ENCODE results near the gene PEX11G.

The PEX11G gene

DNA sequence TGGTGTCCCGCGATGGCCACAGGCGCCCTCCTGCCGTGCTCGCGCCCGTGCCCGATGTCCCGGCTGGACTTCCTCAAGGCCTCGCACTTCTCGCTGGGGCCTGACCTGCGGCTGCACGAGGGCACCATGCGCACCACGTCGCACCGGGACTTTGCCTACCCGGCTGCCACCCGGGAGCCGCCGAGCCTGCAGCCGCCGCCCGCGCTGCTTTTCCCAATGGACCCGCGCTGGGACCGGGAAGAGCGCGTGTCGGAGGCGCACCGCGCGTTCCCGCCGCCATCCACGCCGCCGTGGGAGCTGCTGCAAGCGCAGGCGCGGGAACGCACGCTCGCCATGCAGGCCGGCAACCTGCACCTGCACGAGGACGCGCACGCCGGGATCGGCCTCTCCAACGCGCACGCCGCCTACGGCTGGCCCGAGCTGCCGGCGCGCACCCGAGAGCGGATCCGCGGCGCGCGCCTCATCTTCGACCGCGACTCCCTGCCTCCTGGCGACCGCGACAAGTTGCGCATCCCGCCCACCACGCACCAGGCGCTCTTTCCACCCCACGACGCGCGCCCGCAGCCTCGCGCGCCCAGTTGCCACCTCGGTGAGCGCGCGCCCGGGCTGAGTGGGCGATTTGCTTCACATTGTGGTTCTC is 12.1 kb upstream of the PEX11G start:
- in situ Hi-C loops (cut with HindIII; ENCODE audit: low sequenced_read_pairs), result no loop called here

DNA sequence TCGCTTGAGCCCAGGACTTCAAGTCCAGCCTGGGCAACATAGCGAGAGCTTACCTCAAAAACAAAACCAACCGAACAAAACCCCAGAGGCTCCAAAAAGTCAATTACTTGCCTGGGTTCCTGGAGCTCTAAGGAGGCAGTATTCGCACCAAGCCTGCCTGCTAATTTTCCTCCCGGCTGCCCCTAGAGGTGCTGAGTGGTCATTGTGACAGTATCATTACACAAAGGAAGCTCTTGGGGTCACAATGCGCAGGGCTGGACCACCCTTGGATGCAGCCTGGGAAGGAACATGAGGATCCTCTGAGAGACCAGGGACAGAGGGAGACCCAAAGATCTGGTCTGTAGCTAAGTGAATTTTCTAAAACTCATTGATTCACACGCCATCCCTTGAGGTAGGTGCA is 8.5 kb upstream of the PEX11G start:
- in situ Hi-C loops (cut with HindIII; ENCODE audit: low sequenced_read_pairs), result no loop called here

DNA sequence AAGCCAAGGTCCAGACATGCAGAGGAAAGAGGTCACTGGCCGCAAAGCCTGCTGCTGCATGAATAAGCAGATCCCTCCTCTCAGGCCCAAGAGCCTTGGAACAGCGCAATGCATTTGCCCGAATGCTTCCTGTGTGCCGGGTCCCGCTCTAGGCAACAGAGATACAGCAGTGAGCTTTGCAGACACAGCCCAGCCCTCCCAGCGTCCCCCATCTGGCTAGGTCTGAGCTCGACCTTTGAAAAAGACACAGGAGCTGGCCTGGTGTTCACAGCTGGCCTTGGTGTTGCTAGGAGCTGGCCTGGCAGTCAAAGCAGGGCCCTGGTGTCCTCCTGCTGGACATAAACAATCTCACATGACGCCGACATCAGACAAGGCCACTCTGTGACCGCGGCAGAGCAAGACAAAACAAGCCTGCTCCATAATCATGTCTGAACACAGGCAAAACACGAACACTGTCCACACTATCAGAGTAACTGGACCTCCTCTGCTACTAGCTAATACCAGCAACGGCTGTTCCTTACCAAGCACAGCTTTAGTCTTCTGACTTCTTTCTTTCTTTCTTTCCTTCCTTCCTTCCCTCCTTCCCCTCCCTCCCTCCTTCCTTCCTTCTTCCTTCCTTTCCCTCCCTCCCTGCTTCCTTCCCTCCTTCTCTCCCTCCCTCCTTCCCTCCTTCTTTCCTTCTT is 5.7 kb upstream of the PEX11G start:
- in situ Hi-C loops (cut with HindIII; ENCODE audit: low sequenced_read_pairs), result no loop called here

DNA sequence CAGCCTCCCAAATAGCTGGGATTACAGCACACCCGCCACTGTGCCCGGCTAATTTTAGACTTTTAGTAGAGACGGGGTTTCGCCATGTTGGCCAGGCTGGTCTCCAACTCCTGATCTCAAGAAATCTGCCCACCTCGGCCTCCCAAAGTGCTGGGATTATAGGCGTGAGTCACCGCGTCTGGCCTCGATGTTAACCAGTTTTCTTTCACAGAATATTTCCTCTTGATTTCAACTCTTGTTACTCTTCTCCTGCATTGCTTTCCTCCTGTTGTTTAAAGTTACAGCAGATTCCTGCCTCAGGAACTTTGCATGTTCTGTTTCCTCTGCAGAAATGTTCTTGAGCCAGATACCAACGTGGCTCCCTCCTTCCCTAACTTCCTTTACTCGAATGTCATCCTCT is 3.7 kb upstream of the PEX11G start:
- in situ Hi-C loops (cut with HindIII; ENCODE audit: low sequenced_read_pairs), result no loop called here

DNA sequence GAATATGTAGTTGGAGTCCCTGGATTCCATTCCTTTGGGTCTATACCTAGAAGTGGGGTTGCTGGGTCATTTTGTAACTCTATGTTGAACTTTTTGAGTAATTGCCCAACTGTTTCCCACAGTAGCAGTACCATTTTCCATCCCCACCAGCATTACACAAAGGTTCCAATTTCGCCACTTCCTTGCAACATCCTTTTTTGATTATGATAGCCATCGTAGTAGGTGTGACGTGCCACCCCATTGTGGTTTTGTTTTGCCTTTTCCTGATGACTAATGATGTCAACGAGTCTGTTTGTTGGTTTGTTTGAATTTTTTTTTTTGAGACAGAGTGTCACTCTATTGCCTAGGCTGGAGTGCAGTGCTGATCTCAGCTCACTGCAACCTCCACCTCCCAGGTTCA is 3.3 kb upstream of the PEX11G start:
- in situ Hi-C loops (cut with HindIII; ENCODE audit: low sequenced_read_pairs), result no loop called here

DNA sequence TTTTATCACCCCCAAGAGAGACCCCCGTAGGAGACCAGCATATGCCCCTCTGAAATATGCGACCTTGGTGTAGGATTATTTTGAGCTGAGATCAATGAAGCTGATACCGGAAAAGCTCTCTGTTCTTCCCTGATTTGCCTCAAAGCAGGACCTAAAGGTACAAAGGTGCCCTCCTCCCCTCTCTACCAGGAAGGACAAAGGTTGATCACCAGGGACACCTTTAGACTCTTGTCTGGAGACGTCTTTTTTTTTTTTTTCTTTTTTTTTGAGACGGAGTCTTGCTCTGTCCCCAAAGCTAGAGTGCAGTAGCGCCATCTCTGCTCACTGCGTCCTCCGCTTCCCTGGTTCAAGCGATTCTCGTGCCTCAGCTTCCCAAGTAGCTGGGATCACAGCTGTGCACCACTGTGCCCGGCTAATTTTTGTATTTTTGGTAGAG is 792 bp upstream of the PEX11G start:
- in situ Hi-C loops (cut with HindIII; ENCODE audit: low sequenced_read_pairs), result no loop called here

DNA sequence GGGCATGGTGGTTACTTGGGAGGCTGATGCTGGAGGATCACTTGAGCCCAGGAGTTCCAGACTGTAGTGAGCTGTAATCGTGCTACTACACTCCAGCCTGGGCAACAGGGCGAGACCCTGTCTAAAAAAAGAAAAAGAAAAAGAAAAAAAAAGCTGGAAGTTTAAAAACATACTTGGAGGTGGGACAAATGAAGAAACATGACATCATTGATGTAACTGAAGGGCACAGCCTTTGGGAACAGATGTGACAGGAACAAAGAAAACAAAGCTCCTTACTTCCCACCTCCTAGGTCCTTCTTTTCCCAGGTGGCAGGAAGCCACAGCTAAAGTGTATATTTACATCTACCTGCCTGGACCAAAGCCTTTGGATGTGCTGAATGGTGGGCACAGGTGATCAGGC is 1.9 kb downstream of the PEX11G start:
- in situ Hi-C loops (cut with HindIII; ENCODE audit: low sequenced_read_pairs), result no loop called here

DNA sequence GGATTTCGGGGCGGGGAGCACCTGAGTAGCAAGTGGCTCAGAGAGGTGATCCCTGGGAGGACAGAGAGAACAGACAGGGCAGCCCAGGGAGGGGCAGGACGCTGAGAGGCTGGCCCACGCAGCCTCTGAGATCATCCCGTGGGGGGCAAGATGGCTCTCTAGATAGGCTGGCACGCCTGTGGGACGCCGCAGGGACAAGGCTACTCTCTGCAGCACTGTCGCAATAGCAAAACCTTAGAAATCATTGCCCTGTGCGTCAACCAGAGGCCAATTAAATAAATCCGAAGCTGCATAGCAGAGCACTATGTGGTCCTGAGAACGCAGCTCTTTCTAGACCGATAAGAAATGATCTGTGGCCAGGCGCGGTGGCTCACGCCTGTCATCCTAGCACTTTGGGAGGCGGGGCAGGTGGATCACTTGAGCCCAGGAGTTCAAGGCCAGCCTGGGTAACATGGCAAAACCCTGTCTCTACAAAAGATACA is 5.1 kb downstream of the PEX11G start:
- in situ Hi-C loops (cut with HindIII; ENCODE audit: low sequenced_read_pairs), result no loop called here

DNA sequence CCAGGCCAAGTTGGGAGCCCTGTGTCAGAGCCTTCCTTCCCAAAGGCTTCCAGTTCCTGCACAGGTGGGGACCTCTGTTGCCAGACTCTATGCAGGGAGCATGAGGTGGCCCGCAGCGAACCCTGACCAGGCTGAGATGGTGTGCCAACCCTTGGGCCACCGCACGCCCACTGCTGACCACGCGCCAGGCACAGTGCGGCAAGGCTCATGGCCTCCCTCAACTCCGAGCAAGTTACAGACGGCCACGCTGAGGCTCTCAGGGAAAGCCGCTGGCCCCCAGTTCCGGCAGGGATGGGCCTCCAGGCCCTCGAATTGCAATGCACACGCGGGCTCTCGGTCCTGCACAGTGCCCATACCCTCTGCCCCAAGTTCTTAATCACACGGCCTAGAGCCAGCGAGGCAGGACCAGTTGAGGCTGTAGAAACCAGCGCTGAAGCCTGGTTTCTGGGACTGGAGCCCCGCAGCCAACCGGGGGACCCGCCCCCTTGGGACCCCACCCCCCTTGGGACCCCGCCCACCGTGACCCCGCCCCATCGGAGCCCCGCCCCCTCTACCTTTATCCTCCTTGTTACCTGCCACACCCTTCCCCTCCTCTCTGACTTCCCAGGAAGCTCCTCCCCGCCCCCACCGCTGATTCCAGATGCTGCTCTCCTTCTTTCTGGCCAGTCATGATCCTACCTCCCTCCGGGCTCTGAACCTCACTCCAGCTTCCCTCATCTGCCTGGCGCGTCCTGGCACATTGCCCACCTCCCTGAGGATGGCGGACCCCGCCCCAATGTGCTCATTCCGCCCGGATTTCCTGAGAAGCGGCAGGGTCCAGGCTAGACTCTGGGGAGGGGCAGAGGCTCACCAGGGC is 6.0 kb downstream of the PEX11G start:
- in situ Hi-C loops (cut with HindIII; ENCODE audit: low sequenced_read_pairs), result no loop called here

DNA sequence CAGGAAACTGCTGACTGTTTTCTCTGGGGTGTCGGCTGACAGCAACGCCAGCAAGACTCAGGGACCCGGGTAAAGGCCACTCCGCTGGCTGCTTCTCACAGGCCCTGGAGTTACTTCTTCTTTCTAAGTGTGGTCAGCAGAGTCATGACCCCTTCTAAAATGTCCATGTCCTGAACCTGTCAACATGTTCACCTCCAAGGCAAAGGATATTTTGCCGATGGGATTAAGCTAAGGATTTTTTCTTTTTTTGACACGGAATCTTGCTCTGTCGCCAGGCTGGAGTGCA is 7.9 kb downstream of the PEX11G start:
- in situ Hi-C loops (cut with HindIII; ENCODE audit: low sequenced_read_pairs), result no loop called here

DNA sequence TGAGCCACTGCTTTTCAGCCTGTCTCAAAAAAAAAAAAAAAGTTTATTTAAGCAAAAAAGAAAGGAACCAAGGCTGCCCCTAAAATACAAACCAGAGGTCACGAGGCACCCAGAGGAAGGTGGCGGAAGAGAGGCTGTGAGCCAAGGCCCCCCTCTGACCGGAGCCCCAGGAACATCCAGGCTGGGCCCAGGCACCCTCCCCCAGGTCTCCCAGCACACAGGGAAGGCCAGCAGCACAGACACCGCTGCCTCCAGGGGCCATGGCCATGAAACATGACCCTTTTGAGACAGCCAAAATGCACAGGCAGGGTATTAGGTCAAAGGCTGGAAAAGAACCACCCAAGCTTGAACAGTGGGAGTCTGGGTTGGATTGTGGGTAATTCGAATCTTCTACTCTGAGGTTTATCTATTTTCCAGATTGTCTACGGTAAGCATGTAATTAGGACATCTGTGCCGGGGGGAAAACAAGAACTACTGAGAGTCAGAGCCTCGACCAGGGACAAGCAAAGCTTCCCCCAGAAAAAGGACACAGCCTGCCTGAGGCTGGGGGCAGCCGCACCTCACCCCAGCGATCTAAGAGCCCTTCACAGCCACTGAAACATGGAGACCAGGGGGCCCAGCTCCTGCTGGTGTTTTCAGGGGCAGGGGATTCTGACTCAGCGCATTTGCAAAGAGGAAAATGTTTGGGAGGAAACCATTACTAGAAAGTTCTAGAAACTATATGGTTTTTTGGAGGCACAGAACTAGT is 8.4 kb downstream of the PEX11G start:
- in situ Hi-C loops (cut with HindIII; ENCODE audit: low sequenced_read_pairs), result no loop called here

DNA sequence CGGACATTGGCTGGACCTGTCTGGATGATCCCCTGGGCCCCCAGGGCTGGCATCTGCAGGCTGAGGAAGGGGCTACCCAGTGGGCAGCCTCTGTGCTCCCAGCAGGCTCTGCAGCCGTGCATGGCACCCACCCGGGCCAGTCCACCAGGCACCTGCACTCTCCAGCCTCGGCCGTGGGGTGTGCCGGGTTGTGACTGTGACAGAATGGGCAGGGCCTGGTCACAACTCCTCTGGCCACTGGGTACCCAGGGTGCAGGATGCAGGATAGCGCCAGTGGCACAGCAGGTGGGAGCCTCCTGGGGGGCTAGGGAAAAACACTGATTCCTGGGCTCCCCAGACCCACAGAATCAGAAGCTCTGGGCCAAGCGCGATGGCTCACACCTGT is 10.0 kb downstream of the PEX11G start:
- in situ Hi-C loops (cut with HindIII; ENCODE audit: low sequenced_read_pairs), result no loop called here

DNA sequence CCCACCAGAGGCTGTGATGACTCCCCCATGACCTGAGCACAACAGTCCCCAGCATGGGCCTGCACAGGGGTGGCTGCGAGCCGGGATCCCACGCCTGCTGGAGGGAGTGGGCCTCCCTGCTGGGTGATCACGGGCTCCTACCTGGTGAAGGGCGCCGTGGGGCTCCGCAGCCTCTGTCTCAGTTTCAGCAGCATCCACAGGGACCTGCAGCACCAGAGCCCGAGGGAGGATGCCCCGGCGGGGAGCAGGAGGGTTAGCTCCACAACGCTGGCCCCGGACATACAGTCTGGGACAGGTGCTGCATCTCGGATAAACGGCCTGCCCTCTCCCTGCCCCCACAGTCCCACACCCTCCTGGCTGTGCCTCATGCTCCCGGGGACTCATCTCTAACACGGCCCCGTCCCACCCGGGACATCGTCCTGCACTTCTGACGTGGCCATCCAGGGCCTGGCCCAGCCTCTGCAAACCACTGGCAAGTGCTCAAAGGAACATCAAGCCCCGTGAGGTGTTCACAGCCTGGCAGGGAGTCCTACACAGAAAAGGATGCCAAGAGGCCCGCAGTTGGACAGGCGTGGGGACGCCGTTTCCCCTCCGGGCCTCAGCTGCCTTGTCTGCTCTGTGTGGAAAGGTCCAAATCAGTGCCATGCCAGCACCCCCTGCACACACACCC is 10.5 kb downstream of the PEX11G start:
- in situ Hi-C loops (cut with HindIII; ENCODE audit: low sequenced_read_pairs), result no loop called here

DNA sequence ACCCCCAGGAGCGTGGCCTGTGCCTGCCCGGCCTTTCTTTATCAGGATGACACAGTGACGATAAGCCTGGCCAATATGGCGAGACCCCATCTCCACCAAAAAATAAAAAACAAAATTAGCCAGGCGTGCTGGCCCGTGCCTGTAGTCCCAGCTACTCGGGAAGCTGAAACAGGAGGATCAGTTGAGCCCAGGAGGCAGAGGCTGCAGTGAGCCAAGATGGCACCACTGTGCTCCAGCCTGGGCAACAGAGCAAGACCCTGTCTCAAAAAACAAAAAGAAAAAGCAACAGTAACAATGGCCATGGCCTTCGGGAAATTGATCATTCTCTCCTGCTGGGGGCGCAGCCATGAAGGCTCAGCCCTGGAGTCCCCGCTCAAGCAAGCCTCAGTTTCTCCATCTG is 11.1 kb downstream of the PEX11G start:
- in situ Hi-C loops (cut with HindIII; ENCODE audit: low sequenced_read_pairs), result no loop called here

DNA sequence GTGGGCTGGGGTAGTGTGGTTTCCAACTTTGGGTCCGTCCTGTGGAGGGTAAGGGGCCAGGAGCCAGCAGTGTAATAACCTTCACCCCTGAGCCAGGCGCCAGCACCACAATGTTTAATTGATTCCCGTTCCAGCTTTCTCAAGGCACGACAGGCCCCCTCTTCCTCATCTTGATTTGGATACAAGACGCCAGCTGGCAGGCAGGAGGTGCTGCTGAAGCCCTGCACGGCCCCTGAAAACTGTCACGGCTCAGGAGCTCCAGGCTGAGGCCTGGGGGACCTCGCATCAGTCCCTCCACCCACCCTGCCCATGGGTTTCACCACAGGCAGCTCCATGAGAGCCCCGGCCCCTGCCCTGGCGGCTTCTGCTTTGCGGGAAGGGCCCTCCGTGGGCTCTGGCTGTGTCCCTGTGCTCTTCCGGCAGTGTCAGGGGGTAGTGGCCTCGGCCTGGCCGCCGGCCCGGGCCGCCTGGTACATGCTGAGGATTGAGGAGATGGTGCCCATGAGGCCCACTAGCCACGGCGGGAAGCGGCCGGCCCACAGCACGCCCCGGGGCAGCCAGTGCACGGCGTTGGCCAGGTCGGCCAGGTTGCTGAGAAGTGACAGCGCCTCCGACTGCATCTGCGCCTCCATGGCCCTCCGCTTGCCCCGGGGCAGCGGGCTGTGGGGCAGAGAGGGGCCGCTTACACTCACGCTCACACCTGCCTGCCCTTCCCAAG is 11.9 kb downstream of the PEX11G start:
- in situ Hi-C loops (cut with HindIII; ENCODE audit: low sequenced_read_pairs), result no loop called here

DNA sequence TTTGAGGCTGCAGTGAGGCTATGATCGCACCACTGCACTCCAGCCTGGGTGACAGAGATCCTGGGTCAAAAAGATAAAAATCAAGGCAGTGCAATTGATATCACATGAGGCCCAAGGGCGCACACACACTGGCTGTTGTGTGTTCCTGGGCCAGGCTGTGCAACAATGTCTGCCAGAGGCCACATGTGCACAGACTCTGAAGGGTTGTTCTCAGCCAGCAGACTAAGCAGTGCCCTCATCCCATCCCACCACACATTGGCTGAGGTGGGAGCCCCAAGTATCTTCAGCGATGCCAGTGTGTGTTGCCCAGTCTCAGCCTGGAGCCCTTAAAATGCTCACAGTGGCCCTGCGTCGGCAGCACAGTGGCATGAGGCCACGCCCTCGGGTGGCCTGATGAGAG is 12.6 kb downstream of the PEX11G start:
- in situ Hi-C loops (cut with HindIII; ENCODE audit: low sequenced_read_pairs), result no loop called here

DNA sequence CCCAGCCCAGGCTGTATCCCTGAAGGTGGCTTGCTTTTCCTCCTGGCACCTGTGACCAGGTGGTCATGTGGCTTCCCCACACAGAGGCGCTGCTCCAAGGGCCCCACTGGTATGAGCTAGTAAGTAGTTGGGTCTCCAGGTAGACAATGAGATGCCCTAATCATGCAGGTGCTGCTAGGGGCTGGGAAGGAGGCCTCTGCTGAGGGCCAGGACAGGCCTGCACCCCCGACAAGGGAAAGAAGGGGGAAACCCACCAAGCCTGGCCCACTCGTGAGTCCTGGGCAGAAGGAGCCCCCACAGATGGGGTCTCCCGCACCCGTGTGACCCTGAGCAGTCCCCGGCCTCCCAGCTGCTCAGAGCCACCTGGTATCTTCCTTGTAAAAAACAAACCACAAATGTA is 13.2 kb downstream of the PEX11G start:
- in situ Hi-C loops (cut with HindIII; ENCODE audit: low sequenced_read_pairs), result no loop called here

DNA sequence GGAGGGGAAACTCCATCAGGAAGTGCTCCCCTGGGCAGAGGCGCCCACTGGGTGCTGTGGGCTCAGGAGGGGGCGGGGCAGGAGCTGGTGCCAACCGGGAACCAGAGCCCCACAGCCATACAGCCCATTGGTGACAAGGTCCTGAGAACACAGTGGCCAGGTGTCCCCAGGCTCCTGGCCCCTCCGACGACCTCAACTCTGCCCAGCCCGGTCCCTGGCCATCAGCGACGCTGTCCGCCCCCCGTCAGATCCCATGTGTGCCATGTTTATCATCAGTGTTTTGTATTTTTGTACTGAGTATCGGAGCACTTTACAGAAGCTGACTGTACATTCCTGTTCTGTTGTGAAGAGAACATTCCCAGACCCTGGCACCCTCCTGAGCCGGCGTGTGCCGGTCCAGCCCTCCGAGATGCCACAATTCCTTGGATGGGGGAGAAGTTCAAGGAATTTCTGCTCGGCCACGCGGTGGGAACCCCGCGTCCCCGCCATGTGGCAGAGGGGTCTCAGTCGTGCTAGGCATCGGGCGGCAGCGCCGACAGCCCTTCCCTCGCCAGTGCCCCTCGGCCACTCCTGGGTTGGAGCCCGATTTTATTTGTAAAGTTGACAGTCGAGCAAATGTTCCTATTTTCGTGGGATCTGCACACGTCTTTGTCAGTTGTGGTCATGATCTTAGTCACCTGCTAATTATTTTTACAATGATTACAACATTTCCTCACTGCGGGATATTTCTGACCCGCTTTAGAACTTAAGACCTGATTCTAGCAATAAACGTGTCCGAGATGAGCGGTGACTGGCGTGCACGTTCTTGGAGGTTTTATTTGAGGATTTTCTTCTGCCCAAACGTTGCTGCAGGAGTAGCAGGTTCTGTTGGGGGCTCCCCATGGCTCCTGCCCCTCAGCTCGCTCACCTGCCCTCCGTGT is 16.9 kb downstream of the PEX11G start:
- in situ Hi-C loops (cut with HindIII; ENCODE audit: low sequenced_read_pairs), result no loop called here

Data from DLD1 (cell line).